Thyroid gland (tissue), 4 donors: ENCODE measurements around the gene STK33. TPM values are rescaled to one million over a fixed set of nuclear protein-coding genes. Genes with fewer than 3 reads are reported as not detected.

ENCODE experiments used
- DNase-seq, 2 donors: peaks; one replicate each; pipeline ENCODE4 v3.0.0-alpha.2; 2019
- H3K27ac ChIP-seq, 3 donors: fragments of 200-600 bp; sonication (generic); 1 replicate in 2 of 3; 2 replicates in 1 of 3; pipeline ENCODE4 v1.5.1; 2016 to 2019; ENCODE audit warnings: mild to moderate bottlenecking in 1 of 3, moderate library complexity in 1 of 3
- H3K27me3 ChIP-seq: fragments of 200-600 bp; sonication (generic); one replicate; pipeline ENCODE4 v1.5.1; 2019
- H3K36me3 ChIP-seq, 2 donors: fragments of 200-600 bp; sonication (generic); one replicate each; pipeline ENCODE4 v1.5.1; 2016 to 2019
- H3K4me1 ChIP-seq, 2 donors: fragments of 200-600 bp; sonication (generic); one replicate each; pipeline ENCODE4 v1.5.1; 2017 to 2019
- H3K4me3 ChIP-seq, 3 donors: fragments of 200-600 bp; sonication (generic); replicated peaks in 1 of 3; 1 replicate in 2 of 3; 2 replicates in 1 of 3; pipeline ENCODE4 v1.5.1; 2016; ENCODE audit warnings: mild to moderate bottlenecking in 1 of 3
- H3K9me3 ChIP-seq: fragments of 200-600 bp; sonication (generic); one replicate; pipeline ENCODE4 v1.5.1; 2017
- POLR2A ChIP-seq, 2 donors: fragments of 450-650 bp; IDR thresholded peaks; one replicate each; pipeline ENCODE4 v1.6.1; 2017; ENCODE audit warnings: antibody characterized with exemption in 2 of 2, mild to moderate bottlenecking in 2 of 2, moderate library complexity in 1 of 2
- WGBS, 2 donors: methylation state at CpG; one replicate each; pipeline ENCODE4 v1.1.5; 2017; 5-methylcytosine and 5-hydroxymethylcytosine counted together
- intact Hi-C: fragments of 100-400 bp; cut with DNase I; formaldehyde crosslinking; loops from one replicate; pipeline ENCODE4 v1.15.1; 2023
- total RNA-seq, 4 donors: library from RNA; depleted of rRNA; stranded (reverse); fragments of >200 nt; gene quantifications; one replicate each; pipeline ENCODE4 v1.2.3, GENCODE V29; 2016
- TF ChIP-seq, protein P1 (sequence below), 6 experiments: fragments of 200-600 bp in 3 of 6; fragments of 450-650 bp in 3 of 6; sonication (generic) in 3 of 6; IDR thresholded peaks; one replicate each; pipeline ENCODE4 v1.5.1; 2016 to 2019; ENCODE audit warnings: antibody characterized with exemption in 6 of 6, mild to moderate bottlenecking in 2 of 6, inconsistent platforms in 1 of 6, moderate library complexity in 1 of 6

The STK33 gene
- total RNA-seq, 4 donors from 2014 or later: 29.3 to 49.8 (median 39.9) TPM

GRCh38 chr11:8357891-8358566 is 236.0 kb downstream of the STK33 start:
- H3K9me3 ChIP-seq: no peaks in the 10 kb centered on the region
- 91 to 93% methylated on average over 12 to 13 of the region's 13 CpGs for WGBS, 2 donors
- H3K4me3 ChIP-seq: no peak overlapping the region
- intact Hi-C loops: no loop called here
- no peaks in the 10 kb centered on the region for H3K36me3 ChIP-seq
- no peaks in the 10 kb centered on the region for H3K27me3 ChIP-seq
- peaks cover 0 to 7% of the 10 kb centered on the region in 2 donors for H3K4me1 ChIP-seq
- no peak overlapping the region for H3K27ac ChIP-seq
- DNase-seq: no peak
- TF ChIP-seq, protein P1, sequence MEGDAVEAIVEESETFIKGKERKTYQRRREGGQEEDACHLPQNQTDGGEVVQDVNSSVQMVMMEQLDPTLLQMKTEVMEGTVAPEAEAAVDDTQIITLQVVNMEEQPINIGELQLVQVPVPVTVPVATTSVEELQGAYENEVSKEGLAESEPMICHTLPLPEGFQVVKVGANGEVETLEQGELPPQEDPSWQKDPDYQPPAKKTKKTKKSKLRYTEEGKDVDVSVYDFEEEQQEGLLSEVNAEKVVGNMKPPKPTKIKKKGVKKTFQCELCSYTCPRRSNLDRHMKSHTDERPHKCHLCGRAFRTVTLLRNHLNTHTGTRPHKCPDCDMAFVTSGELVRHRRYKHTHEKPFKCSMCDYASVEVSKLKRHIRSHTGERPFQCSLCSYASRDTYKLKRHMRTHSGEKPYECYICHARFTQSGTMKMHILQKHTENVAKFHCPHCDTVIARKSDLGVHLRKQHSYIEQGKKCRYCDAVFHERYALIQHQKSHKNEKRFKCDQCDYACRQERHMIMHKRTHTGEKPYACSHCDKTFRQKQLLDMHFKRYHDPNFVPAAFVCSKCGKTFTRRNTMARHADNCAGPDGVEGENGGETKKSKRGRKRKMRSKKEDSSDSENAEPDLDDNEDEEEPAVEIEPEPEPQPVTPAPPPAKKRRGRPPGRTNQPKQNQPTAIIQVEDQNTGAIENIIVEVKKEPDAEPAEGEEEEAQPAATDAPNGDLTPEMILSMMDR (IDR thresholded peaks at IDR 0.05): no peak
- TF ChIP-seq POLR2A (IDR thresholded peaks at IDR 0.05): no peak

- Histone ChIP-seq H3K36me3 (no peaks in the 10 kb centered on the region), H3K27me3 (no peaks in the 10 kb centered on the region), H3K9me3 (no peaks in the 10 kb centered on the region), H3K4me3 (no peak overlapping the region), H3K4me1 (peaks cover 0 to 7% of the 10 kb centered on the region in 2 donors), H3K27ac (no peak overlapping the region)
- DNase-seq: no peak
- intact Hi-C loops: no loop called here
- 65 to 92% methylated on average over 4 of the region's 4 CpGs for WGBS, 2 donors
- TF ChIP-seq, protein P1 (IDR thresholded peaks at IDR 0.05): no peak
- TF ChIP-seq POLR2A (IDR thresholded peaks at IDR 0.05): no peak
Observed at GRCh38 chr11:8357505-8357888, 236.5 kb downstream of the STK33 start.

GRCh38 chr11:8356721-8357504 is 237.1 kb downstream of the STK33 start:
- TF ChIP-seq POLR2A (IDR thresholded peaks at IDR 0.05): no peak
- TF ChIP-seq, protein P1 (IDR thresholded peaks at IDR 0.05): no peak
- peak; percentile 23 to 32 for DNase-seq
- intact Hi-C loops: no loop called here
- H3K27me3 ChIP-seq: no peaks in the 10 kb centered on the region
- H3K9me3 ChIP-seq: no peaks in the 10 kb centered on the region
- no peak overlapping the region for H3K27ac ChIP-seq
- H3K4me3 ChIP-seq: no peak overlapping the region
- WGBS, 2 donors: 62 to 67% methylated on average over 24 to 25 of the region's 30 CpGs
- peaks cover 0 to 7% of the 10 kb centered on the region in 2 donors for H3K4me1 ChIP-seq
- H3K36me3 ChIP-seq: no peaks in the 10 kb centered on the region

DNA sequence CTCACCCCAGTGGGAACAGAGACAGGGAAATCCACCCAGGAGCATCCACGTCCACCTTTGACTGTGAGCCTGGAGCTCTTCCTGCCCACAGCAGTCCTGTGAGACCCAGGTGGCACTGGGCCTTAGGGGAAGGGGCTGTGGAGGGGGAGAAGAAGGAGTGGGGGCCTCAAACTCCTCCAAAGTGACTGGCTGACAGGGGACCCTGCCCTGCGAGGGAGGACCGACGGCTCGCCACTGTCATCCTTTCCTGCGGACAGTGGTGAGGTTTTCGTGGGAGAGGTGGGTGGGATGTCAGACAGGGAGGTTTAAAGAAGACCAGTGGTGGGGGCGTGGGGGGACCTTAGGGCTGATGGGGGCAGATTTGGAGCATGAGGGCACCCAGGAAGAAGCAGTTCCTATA is 237.8 kb downstream of the STK33 start:
- Histone ChIP-seq H3K36me3 (no peaks in the 10 kb centered on the region), H3K9me3 (no peaks in the 10 kb centered on the region), H3K27me3 (no peaks in the 10 kb centered on the region), H3K4me1 (peaks cover 0 to 7% of the 10 kb centered on the region in 2 donors), H3K4me3 (no peak overlapping the region), H3K27ac (no peak overlapping the region)
- intact Hi-C loops: no loop called here
- DNase-seq: no peak
- no peak for TF ChIP-seq POLR2A (IDR thresholded peaks at IDR 0.05)
- TF ChIP-seq, protein P1 (IDR thresholded peaks at IDR 0.05): no peak
- WGBS, 2 donors: 96 to 100% methylated on average over 7 to 8 of the region's 8 CpGs

DNA sequence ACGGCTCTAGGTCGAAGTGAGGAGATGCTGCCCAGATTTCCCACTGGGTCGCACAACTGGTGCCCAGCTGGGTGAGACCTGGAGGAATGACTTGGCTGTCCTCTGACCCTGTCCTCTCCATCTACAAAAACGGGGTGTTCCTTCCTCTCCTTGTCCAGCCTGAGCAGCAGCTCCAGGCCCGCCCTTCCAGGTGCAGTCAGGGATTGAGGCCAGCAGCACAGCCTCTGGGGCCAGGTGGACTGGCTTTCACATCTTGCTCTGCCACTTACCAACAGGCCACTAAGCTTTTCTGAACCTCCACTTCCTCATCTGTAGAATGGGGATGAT is 238.6 kb downstream of the STK33 start:
- H3K27me3 ChIP-seq: no peaks in the 10 kb centered on the region
- H3K9me3 ChIP-seq: no peaks in the 10 kb centered on the region
- WGBS, 2 donors: 81 to 91% methylated on average over 4 to 5 of the region's 5 CpGs
- H3K4me1 ChIP-seq: peaks cover 0 to 7% of the 10 kb centered on the region in 2 donors
- TF ChIP-seq POLR2A (IDR thresholded peaks at IDR 0.05): no peak
- TF ChIP-seq, protein P1 (IDR thresholded peaks at IDR 0.05): no peak
- no peak for DNase-seq
- intact Hi-C loops: no loop called here
- no peak overlapping the region for H3K4me3 ChIP-seq
- H3K27ac ChIP-seq: no peak overlapping the region
- no peaks in the 10 kb centered on the region for H3K36me3 ChIP-seq
